Liver (tissue), 9 donors: ENCODE measurements around the gene ANKRD44. TPM values are rescaled to one million over a fixed set of nuclear protein-coding genes. Genes with fewer than 3 reads are reported as not detected.
A peak's percentile ranks its signal among the peaks of the same experiment; 100 is the strongest.

Experiments used
- DNase-seq: peaks from one replicate; pipeline ENCODE4 v3.0.0-alpha.2; 2017; ENCODE audit warnings: low spot score
- H3K27ac ChIP-seq, 2 donors: one replicate each; pipeline ENCODE4 v1.7.0; 2013; ENCODE audit warnings: inconsistent platforms in 2 of 2, low read length in 2 of 2, control low read depth in 1 of 2, low read depth in 1 of 2, mild to moderate bottlenecking in 1 of 2
- H3K27me3 ChIP-seq, 4 donors: one replicate each; pipeline versions ENCODE4 v1.6.1 to v1.7.0; 2013; ENCODE audit warnings: low read length in 3 of 4, inconsistent platforms in 1 of 4, mild to moderate bottlenecking in 1 of 4, moderate library complexity in 1 of 4; ENCODE audit not compliant: control insufficient read depth in 4 of 4, insufficient read depth in 4 of 4
- H3K36me3 ChIP-seq, 4 donors: one replicate each; pipeline versions ENCODE4 v1.6.1 to v1.7.0; 2013; ENCODE audit warnings: low read length in 3 of 4, mild to moderate bottlenecking in 3 of 4, low read depth in 1 of 4, moderate library complexity in 1 of 4; ENCODE audit not compliant: control insufficient read depth in 4 of 4, insufficient read depth in 3 of 4
- H3K4me1 ChIP-seq, 4 donors: one replicate each; pipeline versions ENCODE4 v1.6.1 to v1.7.0; 2013; ENCODE audit warnings: low read length in 3 of 4, mild to moderate bottlenecking in 3 of 4, moderate library complexity in 1 of 4; ENCODE audit not compliant: control insufficient read depth in 4 of 4, insufficient read depth in 4 of 4
- H3K4me3 ChIP-seq, 3 donors: one replicate each; pipeline versions ENCODE4 v1.6.1 to v1.7.0; 2013; ENCODE audit warnings: low read length in 3 of 3, control low read depth in 1 of 3, low read depth in 1 of 3, mild to moderate bottlenecking in 1 of 3
- H3K9ac ChIP-seq, 2 donors: one replicate each; pipeline ENCODE4 v1.7.0; 2013; ENCODE audit warnings: low read length in 2 of 2, mild to moderate bottlenecking in 2 of 2, moderate library complexity in 2 of 2, control low read depth in 1 of 2, low read depth in 1 of 2
- H3K9me3 ChIP-seq, 4 donors: one replicate each; pipeline versions ENCODE4 v1.6.1 to v1.7.0; 2013; ENCODE audit warnings: low read length in 3 of 4; ENCODE audit not compliant: control insufficient read depth in 4 of 4
- ATF3 ChIP-seq: IDR thresholded peaks from 2 replicates; pipeline ENCODE4 v1.6.1; 2016; ENCODE audit warnings: antibody characterized with exemption
- CTCF ChIP-seq: fragments of 150-350 bp; IDR thresholded peaks from 2 replicates; pipeline ENCODE4 v1.5.1; 2017; ENCODE audit warnings: improper control_type of control experiment, low read depth, low read length; ENCODE audit not compliant: missing input control
- EGR1 ChIP-seq, 2 donors: IDR thresholded peaks; 2 replicates each; pipeline ENCODE4 v1.6.1; 2016 to 2018; ENCODE audit warnings: antibody characterized with exemption in 2 of 2, low read depth in 2 of 2
- FOXA1 ChIP-seq: IDR thresholded peaks from 2 replicates; pipeline ENCODE4 v1.6.1; 2016; ENCODE audit warnings: antibody characterized with exemption
- GABPA ChIP-seq, 2 donors: IDR thresholded peaks in 1 of 2; conservative IDR thresholded peaks in 1 of 2; 2 replicates each; pipeline ENCODE4 v1.6.1; 2016; ENCODE audit warnings: antibody characterized with exemption in 2 of 2, mild to moderate bottlenecking in 1 of 2, moderate library complexity in 1 of 2
- HNF4G ChIP-seq: IDR thresholded peaks from 2 replicates; pipeline ENCODE4 v1.6.1; 2016; ENCODE audit warnings: antibody characterized with exemption
- JUND ChIP-seq, 2 donors: IDR thresholded peaks; 2 replicates each; pipeline ENCODE4 v1.6.1; 2016; ENCODE audit warnings: antibody characterized with exemption in 2 of 2
- NR2F2 ChIP-seq: IDR thresholded peaks from 2 replicates; pipeline ENCODE4 v1.6.1; 2016; ENCODE audit warnings: antibody characterized with exemption
- RAD21 ChIP-seq, 2 donors: IDR thresholded peaks; 2 replicates each; pipeline ENCODE4 v1.6.1; 2016; ENCODE audit warnings: antibody characterized with exemption in 2 of 2, mild to moderate bottlenecking in 2 of 2
- RXRA ChIP-seq, 2 donors: IDR thresholded peaks; 2 replicates each; pipeline ENCODE4 v1.6.1; 2017 to 2018; ENCODE audit warnings: antibody characterized with exemption in 2 of 2, mild to moderate bottlenecking in 1 of 2
- TAF1 ChIP-seq: conservative IDR thresholded peaks from 2 replicates; pipeline ENCODE4 v1.6.1; 2016; ENCODE audit warnings: antibody characterized with exemption, mild to moderate bottlenecking
- YY1 ChIP-seq: IDR thresholded peaks from 2 replicates; pipeline ENCODE4 v1.6.1; 2016; ENCODE audit warnings: antibody characterized with exemption, mild to moderate bottlenecking
- WGBS: extraction: QIAGEN DNeasy Blood & Tissue Kit; methylation state at CpG from one replicate; pipeline ENCODE4 v1.1.7; 2013; 5-methylcytosine and 5-hydroxymethylcytosine counted together
- polyA plus RNA-seq, 2 donors: library from polyadenylated mRNA; stranded (reverse) in 1 of 2; unstranded in 1 of 2; fragments of 200-250 nt in 1 of 2; fragments of >200 nt in 1 of 2; fragmentation: Nextera tagmentation in 1 of 2; extraction: Ambion mirVana in 1 of 2; gene quantifications; one replicate each; pipeline versions ENCODE4 v1.2.1 to v1.2.3, GENCODE V29; 2013 to 2015
- total RNA-seq, 2 donors: library from RNA; depleted of rRNA; stranded (reverse); fragments of >200 nt; gene quantifications; one replicate each; pipeline ENCODE4 v1.2.3, GENCODE V29; 2014
- TF ChIP-seq, protein P1 (sequence below): IDR thresholded peaks from 2 replicates; pipeline ENCODE4 v1.6.1; 2016; ENCODE audit warnings: antibody characterized with exemption
- donor health status: healthy.
- donor health status: healthy.
- donor health status: healthy.
- donor health status: healthy.
- donor health status: healthy.

The ANKRD44 gene
- total and polyA plus RNA-seq, 4 donors: 3.8 to 18.2 (median 6.8) TPM

DNA sequence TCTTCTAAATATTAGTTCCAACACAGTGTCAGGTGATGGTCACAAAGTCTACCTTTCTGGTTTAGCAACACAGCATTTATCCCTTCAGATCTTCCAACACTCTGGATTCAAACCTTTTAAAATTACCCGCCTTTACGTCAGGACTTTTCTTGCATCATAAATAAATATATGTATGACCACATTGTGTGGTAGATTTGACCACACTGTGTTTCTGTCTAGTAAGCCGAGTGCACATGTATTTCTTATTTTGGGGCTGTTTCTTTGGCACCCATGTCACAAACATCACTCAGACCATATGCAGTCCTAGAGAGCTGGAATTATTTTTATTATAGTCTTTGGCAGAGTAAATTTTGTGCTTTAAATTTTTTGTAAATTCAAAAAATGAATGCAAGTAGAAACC lies 172.1 kb downstream of the ANKRD44 start (continued):
- no peak for TF ChIP-seq HNF4G
- no peak for TF ChIP-seq EGR1 (IDR thresholded peaks at IDR 0.05; ENCODE audit: low read depth in 2 of 2)
- TF ChIP-seq, protein P1, sequence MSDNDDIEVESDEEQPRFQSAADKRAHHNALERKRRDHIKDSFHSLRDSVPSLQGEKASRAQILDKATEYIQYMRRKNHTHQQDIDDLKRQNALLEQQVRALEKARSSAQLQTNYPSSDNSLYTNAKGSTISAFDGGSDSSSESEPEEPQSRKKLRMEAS: no peak
- no peak for TF ChIP-seq JUND (IDR thresholded peaks at IDR 0.05)
- TF ChIP-seq YY1: no peak
- no peak for TF ChIP-seq CTCF
- no peak for TF ChIP-seq GABPA (IDR thresholded peaks at IDR 0.05 in 1 of 2, conservative IDR thresholded peaks at IDR 0.05 in 1 of 2)
- TF ChIP-seq ATF3: no peak
- TF ChIP-seq RXRA (IDR thresholded peaks at IDR 0.05): no peak
- TF ChIP-seq RAD21 (IDR thresholded peaks at IDR 0.05): no peak

DNA sequence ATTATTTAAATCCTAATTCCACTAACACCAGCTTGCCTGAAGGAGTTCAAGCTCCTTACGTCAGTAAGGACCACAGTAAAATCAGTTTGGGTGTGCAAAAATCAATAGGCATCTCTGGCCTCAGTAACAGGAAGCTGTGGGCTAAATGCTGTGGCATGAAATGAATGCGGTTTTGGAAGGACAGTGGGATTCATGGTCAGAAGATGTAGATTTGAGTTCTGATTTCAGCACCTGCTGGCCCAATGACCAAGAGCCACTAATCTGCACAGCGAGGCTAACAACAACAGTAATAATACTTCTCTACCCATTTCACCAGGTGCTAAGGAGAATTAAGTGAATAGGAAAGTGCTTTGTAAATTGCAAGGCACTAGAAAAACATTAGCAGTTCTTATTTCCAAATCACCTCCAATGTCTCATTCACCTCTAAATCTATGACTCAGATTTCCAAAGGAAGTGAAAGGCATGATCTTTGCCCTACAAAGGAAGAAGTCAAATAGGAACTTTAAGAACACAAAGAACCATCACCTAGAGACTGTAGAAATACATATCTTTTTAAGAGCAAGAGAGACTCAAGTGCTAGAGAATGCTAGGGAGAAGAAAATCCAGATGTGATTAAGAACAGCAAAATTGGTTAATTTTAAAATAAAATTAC lies 172.6 kb downstream of the ANKRD44 start:
- no peaks in the 10 kb centered on the region for H3K36me3 ChIP-seq
- DNase-seq: no peak
- no peak overlapping the region for H3K9ac ChIP-seq
- H3K27ac ChIP-seq: peak overlapping the region in 1 of 2 donors; percentile 10
- H3K9me3 ChIP-seq: no peaks in the 10 kb centered on the region
- WGBS: 73% methylated on average over 3 of the region's 3 CpGs
- no peaks in the 10 kb centered on the region for H3K27me3 ChIP-seq
- H3K4me3 ChIP-seq: no peak overlapping the region
- no peak for TF ChIP-seq YY1
- TF ChIP-seq NR2F2: peak; percentile 62
- H3K4me1 ChIP-seq: no peaks in the 10 kb centered on the region

DNA sequence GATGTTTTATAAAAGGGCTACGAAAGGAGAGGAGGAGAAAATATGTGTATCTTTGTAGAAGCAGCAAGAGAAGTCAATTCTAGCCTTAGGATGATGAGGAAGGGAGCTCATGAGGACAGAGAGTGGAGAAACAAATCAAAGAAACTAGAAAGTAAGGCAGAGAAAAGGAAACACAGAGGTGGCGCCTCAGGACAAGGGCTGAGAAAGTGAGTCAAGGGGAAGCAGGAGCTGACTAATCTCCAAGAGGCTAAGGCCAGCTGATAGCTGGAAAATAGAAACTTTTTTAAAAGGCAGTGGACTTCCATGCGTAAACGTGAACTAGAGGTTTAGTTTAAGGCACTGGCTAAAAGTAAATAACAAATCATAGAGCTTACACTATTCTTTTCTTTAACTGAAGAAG lies 173.3 kb downstream of the ANKRD44 start:
- Histone ChIP-seq H3K4me3 (no peak overlapping the region), H3K9me3 (no peaks in the 10 kb centered on the region), H3K4me1 (no peaks in the 10 kb centered on the region), H3K36me3 (no peaks in the 10 kb centered on the region), H3K27me3 (no peaks in the 10 kb centered on the region), H3K27ac (no peak overlapping the region), H3K9ac (no peak overlapping the region)
- TF ChIP-seq FOXA1 (no peak), CTCF (no peak), JUND (IDR thresholded peaks at IDR 0.05) (no peak), RAD21 (IDR thresholded peaks at IDR 0.05) (no peak), TAF1 (no peak), ATF3 (no peak)
- TF ChIP-seq, protein P1: no peak
- DNase-seq: no peak
- WGBS: 85% methylated on average over 4 of the region's 4 CpGs
